Spleen (tissue), 7 donors: ENCODE results near the gene COBL.
A peak's percentile ranks its signal among the peaks of the same experiment; 100 is the strongest.

Source experiments
- POLR2A ChIP-seq, 3 donors: fragments of 450-650 bp; IDR thresholded peaks; one replicate each; pipeline ENCODE4 v1.5.1; 2017; ENCODE audit warnings: antibody characterized with exemption in 3 of 3, mild to moderate bottlenecking in 1 of 3
- POLR2AphosphoS5 ChIP-seq, 3 donors: sonication (generic); formaldehyde crosslinking; IDR thresholded peaks; one replicate each; pipeline ENCODE4 v1.5.1; 2017; ENCODE audit warnings: antibody characterized with exemption in 3 of 3
- TF ChIP-seq, protein P1 (sequence below), 11 experiments: fragments of 200-600 bp in 7 of 11; fragments of 450-650 bp in 4 of 11; sonication (generic) in 4 of 11; IDR thresholded peaks in 8 of 11; conservative IDR thresholded peaks in 3 of 11; 1 replicate in 7 of 11; 2 replicates in 4 of 11; pipeline versions ENCODE4 v1.4.0 to v1.8.0; 2016 to 2021; ENCODE audit warnings: antibody characterized with exemption in 11 of 11, inconsistent platforms in 4 of 11, mild to moderate bottlenecking in 1 of 11
- donor health status: DM: no; HTN: no; CAD: no; lungs with moderate emphysema.
- donor health status: DM: no; HTN: no; CAD: no.
- donor health status: DM: no; HTN: no; CAD: no.

DNA sequence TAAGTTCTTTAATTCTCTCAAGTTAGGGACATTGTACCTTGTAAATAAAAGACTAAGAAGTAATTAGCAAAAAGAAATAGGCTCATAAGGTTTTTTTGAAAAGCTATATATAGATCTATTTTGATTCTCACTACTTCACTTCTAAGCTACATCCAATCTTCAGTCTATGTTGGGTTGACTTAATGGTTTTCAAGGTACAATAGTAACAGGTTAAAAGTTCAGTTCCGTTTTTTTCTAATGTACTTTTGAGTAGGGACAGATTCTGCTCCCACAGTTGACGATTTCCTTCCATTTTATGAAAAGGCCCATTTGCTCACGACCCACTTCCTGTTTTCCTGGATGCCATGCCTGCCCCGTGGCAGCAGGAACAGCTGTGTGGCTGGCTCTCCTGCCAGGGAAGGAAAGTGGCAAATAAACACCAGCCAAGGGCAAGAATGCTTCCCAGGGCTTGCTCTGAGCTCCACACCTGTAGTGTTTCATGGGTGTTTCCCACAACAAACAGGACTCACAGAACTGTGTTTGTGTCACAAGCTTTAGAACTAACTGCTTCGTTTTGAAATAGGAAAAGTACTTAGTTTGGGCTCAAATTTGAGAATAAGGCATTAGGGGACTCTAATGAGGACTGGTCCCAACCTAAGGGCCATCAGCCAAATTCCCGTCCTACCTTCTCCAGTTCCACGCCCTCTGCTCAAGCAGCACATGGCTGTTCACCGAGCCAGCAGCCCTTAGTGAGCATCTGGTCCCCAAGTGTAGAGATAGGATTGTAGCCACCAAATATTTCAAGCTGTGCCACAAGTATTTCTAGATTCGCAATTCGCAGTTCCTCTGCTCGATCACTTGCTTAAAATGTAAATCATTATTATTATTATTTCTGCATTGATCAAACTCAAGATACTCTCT lies 240.7 kb downstream of the COBL start:
- TF ChIP-seq, protein P1, sequence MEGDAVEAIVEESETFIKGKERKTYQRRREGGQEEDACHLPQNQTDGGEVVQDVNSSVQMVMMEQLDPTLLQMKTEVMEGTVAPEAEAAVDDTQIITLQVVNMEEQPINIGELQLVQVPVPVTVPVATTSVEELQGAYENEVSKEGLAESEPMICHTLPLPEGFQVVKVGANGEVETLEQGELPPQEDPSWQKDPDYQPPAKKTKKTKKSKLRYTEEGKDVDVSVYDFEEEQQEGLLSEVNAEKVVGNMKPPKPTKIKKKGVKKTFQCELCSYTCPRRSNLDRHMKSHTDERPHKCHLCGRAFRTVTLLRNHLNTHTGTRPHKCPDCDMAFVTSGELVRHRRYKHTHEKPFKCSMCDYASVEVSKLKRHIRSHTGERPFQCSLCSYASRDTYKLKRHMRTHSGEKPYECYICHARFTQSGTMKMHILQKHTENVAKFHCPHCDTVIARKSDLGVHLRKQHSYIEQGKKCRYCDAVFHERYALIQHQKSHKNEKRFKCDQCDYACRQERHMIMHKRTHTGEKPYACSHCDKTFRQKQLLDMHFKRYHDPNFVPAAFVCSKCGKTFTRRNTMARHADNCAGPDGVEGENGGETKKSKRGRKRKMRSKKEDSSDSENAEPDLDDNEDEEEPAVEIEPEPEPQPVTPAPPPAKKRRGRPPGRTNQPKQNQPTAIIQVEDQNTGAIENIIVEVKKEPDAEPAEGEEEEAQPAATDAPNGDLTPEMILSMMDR (IDR thresholded peaks at IDR 0.05 in 8 of 11, conservative IDR thresholded peaks at IDR 0.05 in 3 of 11): no peak
- TF ChIP-seq POLR2A (IDR thresholded peaks at IDR 0.05): no peak
- peak in 2 of 3 donors; percentile 53 to 61 for TF ChIP-seq POLR2AphosphoS5 (IDR thresholded peaks at IDR 0.05)
